GM21825 (cell line): ENCODE data around the gene SOX21.

Experiments
- ATAC-seq: cut with Tn5 transposase; IDR thresholded peaks from one replicate; pipeline ENCODE4 v1.9.1; 2021; ENCODE audit warnings: mild to moderate bottlenecking, moderate library complexity; ENCODE audit not compliant: unreplicated experiment

Gene SOX21

GRCh38 chr13:94709001-94709834, 3.1 kb downstream of the SOX21 start:
- ATAC-seq: no peak

GRCh38 chr13:94708031-94708859, 4.1 kb downstream of the SOX21 start:
- no peak for ATAC-seq

- ATAC-seq: no peak
Measured at GRCh38 chr13:94707400-94708021, 4.8 kb downstream of the SOX21 start.

GRCh38 chr13:94706843-94707399, 5.4 kb downstream of the SOX21 start:
- ATAC-seq: no peak

- no peak for ATAC-seq
Measured at GRCh38 chr13:94706101-94706842, 6.1 kb downstream of the SOX21 start.

GRCh38 chr13:94705081-94706030, 7.0 kb downstream of the SOX21 start:
- no peak for ATAC-seq

GRCh38 chr13:94704377-94705080, 7.8 kb downstream of the SOX21 start:
- ATAC-seq: no peak

- ATAC-seq: no peak
Measured at GRCh38 chr13:94703721-94704314, 8.5 kb downstream of the SOX21 start.

- ATAC-seq: no peak
Measured at GRCh38 chr13:94703271-94703670, 9.1 kb downstream of the SOX21 start.

- no peak for ATAC-seq
Measured at GRCh38 chr13:94702181-94703041, 9.9 kb downstream of the SOX21 start.

- no peak for ATAC-seq
Measured at GRCh38 chr13:94701313-94702180, 10.8 kb downstream of the SOX21 start.

GRCh38 chr13:94700536-94700935, 11.8 kb downstream of the SOX21 start:
- no peak for ATAC-seq

GRCh38 chr13:94700051-94700535, 12.3 kb downstream of the SOX21 start:
- no peak for ATAC-seq

- no peak for ATAC-seq
Measured at GRCh38 chr13:94696171-94696570, 16.2 kb downstream of the SOX21 start.

- no peak for ATAC-seq
Measured at GRCh38 chr13:94692030-94692429, 20.3 kb downstream of the SOX21 start.

- no peak for ATAC-seq
Measured at GRCh38 chr13:94683409-94683808, 28.9 kb downstream of the SOX21 start.
